T-helper 2 cell treated with Interferon-gamma antibody and Interleukin-4, amounts not matched to agents 5 μg/mL and 100 μg/mL, for 36 hours (primary cell): ENCODE measurements around the gene NIM1K.
"Not testable (repeated sequence)": the region's sequence is repeated elsewhere in the genome, so short reads cannot be mapped to it uniquely, and the experiment has no call there.

ENCODE experiments used
- DNase-seq: peaks from one replicate; pipeline ENCODE4 v3.0.0; 2021; ENCODE audit warnings: low spot score
- H3K27ac Mint-ChIP-seq: one replicate; pipeline ENCODE4 v1.8.0; 2021; ENCODE audit warnings: mild to moderate bottlenecking, mixed read lengths
- H3K27me3 Mint-ChIP-seq: one replicate; pipeline ENCODE4 v1.8.0; 2021; ENCODE audit warnings: low read depth, mixed read lengths
- H3K36me3 Mint-ChIP-seq: one replicate; pipeline ENCODE4 v1.8.0; 2021; ENCODE audit warnings: low read depth, mixed read lengths
- H3K4me1 Mint-ChIP-seq: one replicate; pipeline ENCODE4 v1.8.0; 2021; ENCODE audit warnings: low read depth, mixed read lengths
- H3K4me3 Mint-ChIP-seq: one replicate; pipeline ENCODE4 v1.8.0; 2022; ENCODE audit warnings: mild to moderate bottlenecking, moderate library complexity, mixed read lengths
- H3K9me3 Mint-ChIP-seq: one replicate; pipeline ENCODE4 v1.8.0; 2021; ENCODE audit warnings: mixed read lengths

The NIM1K gene

DNA sequence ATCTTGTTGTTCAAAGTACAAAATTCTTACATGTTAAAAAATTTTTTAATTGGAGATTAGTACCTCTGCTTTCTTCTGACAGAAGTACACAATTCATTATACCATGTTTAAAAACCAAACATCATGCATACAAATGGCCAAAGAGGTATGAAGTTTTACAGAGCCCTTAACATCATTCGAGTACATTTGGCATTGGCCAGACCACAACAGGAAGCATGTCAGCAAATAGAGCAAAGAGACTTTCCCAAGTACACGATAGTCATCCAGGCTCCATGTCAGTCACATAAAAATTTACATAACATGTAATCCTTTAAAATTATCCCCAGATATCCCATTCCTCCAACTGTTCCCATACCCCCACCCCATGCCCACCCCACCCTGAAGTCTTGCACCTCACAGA, 98.7 kb downstream of the NIM1K start:
- H3K36me3 Mint-ChIP-seq, result peaks cover 65% of the 10 kb centered on the region
- no peak overlapping the region for H3K4me3 Mint-ChIP-seq
- H3K9me3 Mint-ChIP-seq, result no peaks in the 10 kb centered on the region
- peak overlapping the region; percentile 76 for H3K27ac Mint-ChIP-seq
- no peak for DNase-seq
- H3K4me1 Mint-ChIP-seq, result peaks cover 20% of the 10 kb centered on the region
- no peaks in the 10 kb centered on the region for H3K27me3 Mint-ChIP-seq

DNA sequence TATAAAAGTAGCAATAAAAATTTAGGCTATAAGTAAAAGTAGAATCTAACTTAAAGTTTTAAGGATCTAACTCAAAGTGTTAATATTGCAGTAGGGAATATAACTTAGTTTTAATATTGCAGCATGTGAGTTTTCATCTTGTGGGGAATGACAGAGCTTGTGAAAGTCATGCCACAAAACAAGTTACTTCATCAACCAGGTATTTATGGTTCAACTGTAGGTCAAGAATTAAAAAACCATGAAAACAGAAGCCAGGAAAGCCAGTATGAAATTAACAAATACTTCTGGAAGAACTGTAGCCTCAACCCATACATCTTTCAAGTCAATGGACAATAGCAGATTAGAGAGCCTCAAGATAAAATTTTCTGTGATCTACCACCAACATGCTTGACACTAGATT, 102.2 kb downstream of the NIM1K start:
- DNase-seq, result no peak
- Mint-ChIP-seq H3K27me3 (no peaks in the 10 kb centered on the region), H3K4me3 (no peak overlapping the region), H3K9me3 (no peaks in the 10 kb centered on the region), H3K27ac (peak overlapping the region; percentile 56), H3K4me1 (peaks cover 30% of the 10 kb centered on the region), H3K36me3 (peaks cover 69% of the 10 kb centered on the region)

DNA sequence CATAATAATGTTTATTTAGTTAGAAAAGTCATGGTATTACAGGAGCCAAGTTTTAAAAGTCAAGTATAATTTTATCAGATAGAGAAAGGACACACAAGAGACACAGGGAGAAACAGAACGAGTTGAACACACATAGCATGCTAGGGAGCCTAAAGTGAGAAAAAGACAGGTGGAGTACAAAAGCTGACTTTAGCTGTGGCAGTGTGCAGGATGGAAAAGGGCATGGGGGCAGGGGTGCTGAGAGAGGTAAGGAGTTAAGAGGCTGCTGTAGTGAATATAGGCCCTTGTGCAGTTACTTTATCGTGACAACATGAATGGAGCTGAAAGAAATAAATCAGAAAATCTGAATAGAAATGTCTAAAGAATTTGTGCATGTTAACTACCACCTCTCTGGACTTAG, 103.2 kb downstream of the NIM1K start:
- Mint-ChIP-seq H3K36me3 (peaks cover 70% of the 10 kb centered on the region), H3K4me3 (no peak overlapping the region), H3K27ac (peak overlapping the region; percentile 45), H3K9me3 (no peaks in the 10 kb centered on the region), H3K4me1 (peaks cover 35% of the 10 kb centered on the region), H3K27me3 (no peaks in the 10 kb centered on the region)
- no peak for DNase-seq

DNA sequence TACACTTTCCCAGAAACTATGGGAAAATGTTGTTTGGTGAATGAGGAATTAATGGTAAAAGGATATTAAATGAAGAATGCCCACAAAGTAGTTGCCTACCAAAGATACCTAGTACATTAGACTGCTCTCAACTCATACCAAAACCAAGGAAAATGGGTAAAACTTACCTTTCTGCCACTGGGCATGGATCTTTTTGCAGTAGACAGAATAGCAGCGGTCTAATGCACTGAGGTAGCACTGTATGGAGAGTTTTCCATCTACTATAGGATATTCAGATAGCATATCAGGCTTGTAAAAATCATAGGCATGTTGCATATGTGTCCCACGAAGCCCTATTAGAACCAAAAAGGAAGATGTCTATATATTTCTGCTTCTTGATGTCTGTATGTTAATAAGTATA, 104.8 kb downstream of the NIM1K start:
- peak overlapping the region; percentile 29 for H3K27ac Mint-ChIP-seq
- DNase-seq, result no peak
- H3K4me1 Mint-ChIP-seq, result peaks cover 40% of the 10 kb centered on the region
- no peaks in the 10 kb centered on the region for H3K27me3 Mint-ChIP-seq
- no peak overlapping the region for H3K4me3 Mint-ChIP-seq
- no peaks in the 10 kb centered on the region for H3K9me3 Mint-ChIP-seq
- peaks cover 71% of the 10 kb centered on the region for H3K36me3 Mint-ChIP-seq

DNA sequence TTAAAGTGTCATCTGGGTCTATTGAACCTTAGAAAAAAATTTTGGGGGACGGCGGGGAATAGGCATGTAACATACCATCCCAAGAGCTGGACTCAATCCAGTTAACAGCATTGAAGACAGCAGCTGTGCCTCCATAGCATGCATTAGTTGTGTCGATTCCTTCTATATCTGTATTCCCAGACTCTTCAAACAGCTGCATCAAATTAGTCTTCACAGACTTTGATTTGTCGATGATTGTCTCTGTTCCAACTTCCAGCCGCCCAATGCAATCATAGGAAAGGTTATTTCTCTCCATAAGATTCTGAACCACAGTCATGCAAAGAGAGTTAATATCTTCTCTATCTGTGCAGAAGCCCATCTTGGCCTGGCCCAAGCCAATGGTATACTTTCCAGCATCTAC, 106.4 kb downstream of the NIM1K start:
- DNase-seq, result no peak
- peak overlapping the region; percentile 70 for H3K27ac Mint-ChIP-seq
- no peaks in the 10 kb centered on the region for H3K27me3 Mint-ChIP-seq
- H3K4me1 Mint-ChIP-seq, result peaks cover 48% of the 10 kb centered on the region
- no peaks in the 10 kb centered on the region for H3K9me3 Mint-ChIP-seq
- H3K36me3 Mint-ChIP-seq, result peaks cover 73% of the 10 kb centered on the region
- no peak overlapping the region for H3K4me3 Mint-ChIP-seq

DNA sequence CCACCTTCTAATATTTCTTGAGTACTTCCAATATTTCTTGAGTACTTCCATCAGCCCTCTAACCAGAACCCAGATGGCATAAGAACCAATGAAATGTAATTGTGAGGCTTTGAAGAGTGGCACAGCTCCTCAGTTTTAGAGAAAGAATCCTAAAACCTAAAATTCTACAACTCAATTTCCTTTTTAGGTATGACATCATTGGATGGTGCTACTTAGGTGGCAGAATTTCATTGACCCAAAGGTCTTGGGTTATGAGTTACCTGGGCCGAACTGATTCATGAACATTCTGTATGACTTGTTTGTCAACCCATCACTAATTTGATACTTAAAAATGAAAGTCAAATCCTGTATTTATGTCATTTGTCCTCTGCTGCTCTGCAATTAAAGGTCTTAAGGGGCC, 108.1 kb downstream of the NIM1K start:
- Mint-ChIP-seq H3K36me3 (peaks cover 67% of the 10 kb centered on the region), H3K4me1 (peaks cover 52% of the 10 kb centered on the region), H3K9me3 (no peaks in the 10 kb centered on the region), H3K27ac (peak overlapping the region; percentile 29), H3K27me3 (no peaks in the 10 kb centered on the region), H3K4me3 (no peak overlapping the region)
- DNase-seq, result no peak

DNA sequence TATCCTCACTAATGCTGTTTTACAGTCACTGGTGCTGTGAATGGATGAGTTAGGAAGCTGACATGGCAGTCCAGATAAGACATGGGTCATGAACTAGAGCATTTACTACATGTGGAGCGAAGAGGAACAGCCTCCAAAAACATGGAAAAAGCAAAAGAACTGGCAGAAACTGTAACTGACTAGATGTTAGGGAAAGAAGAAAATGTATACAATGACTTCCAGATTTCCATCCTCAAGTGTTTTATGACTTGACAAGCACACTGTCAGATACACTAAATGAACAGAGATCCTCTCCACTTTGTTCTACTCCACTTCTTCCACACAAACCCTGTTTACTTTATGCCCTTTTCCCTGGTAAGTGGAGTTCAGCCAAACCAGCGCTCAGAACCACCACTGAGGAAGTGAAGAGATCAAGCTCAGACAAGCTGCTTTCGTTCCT, 109.6 kb downstream of the NIM1K start:
- Mint-ChIP-seq H3K27me3 (no peaks in the 10 kb centered on the region), H3K9me3 (no peaks in the 10 kb centered on the region), H3K27ac (peak overlapping the region; percentile 67), H3K4me3 (no peak overlapping the region), H3K4me1 (peaks cover 57% of the 10 kb centered on the region), H3K36me3 (peaks cover 57% of the 10 kb centered on the region)
- DNase-seq, result no peak

DNA sequence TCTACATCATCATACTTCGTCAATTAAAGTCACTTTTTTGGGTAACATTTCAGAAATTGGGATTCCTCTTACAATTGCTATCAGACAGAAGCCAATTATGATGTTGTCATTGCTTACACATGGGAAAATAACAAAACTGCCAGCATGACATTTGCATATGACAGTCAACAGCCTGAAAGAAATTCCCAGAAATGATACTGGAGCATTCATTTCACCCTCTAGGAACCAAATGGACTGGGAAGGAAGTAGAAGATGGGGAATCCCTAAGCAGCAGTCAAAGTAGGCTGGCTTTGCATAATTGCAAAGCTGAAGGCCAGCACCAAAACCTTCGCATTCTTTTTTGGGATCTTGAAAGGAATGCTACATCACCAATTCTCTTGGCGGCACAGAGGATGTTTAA, 110.5 kb downstream of the NIM1K start:
- Mint-ChIP-seq H3K36me3 (peaks cover 55% of the 10 kb centered on the region), H3K4me3 (no peak overlapping the region), H3K27ac (peak overlapping the region; percentile 67), H3K4me1 (peaks cover 58% of the 10 kb centered on the region), H3K27me3 (no peaks in the 10 kb centered on the region), H3K9me3 (no peaks in the 10 kb centered on the region)
- DNase-seq, result no peak

DNA sequence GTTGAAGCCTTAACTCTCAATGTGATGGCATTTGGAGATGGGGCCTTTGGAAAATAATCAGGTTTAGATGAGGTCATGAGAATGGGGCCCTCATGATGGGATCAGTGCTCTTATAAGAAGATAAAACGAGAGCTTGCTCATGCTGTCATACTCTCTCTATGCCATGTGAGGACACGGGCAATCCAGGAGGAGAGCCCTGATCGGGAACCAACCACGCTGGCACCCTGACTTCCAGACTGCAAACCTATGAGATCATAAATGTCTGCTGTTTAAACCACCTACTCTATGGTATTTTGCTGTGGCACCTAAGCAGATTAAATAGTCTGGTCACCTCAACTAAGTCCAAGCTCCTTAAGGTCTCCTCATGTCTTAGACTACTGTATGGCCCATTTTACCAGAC, 111.2 kb downstream of the NIM1K start:
- Mint-ChIP-seq H3K36me3 (peaks cover 51% of the 10 kb centered on the region), H3K4me1 (peaks cover 65% of the 10 kb centered on the region), H3K27ac (peak overlapping the region; percentile 90), H3K9me3 (no peaks in the 10 kb centered on the region), H3K4me3 (peak overlapping the region; percentile 51), H3K27me3 (no peaks in the 10 kb centered on the region)
- DNase-seq, result no peak

DNA sequence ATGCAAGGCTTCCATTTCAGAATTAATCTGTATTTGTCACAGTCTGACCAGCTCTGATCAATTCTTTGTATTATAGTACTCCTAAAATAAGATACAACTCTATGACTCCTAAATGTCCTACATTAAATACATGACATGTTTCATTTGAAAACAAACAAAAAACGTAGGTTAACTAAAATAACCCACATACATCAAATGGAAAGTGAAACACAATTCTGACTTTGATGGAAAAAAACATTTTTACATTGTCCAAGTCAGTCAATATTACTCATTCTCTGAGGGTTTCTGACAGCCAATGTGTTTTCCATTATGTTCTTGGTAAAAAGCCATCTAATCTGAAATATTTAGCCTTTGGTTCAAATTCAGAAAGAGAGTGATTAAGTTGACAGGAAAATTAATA, 112.5 kb downstream of the NIM1K start:
- peaks cover 49% of the 10 kb centered on the region for H3K36me3 Mint-ChIP-seq
- DNase-seq, result no peak
- peaks cover 70% of the 10 kb centered on the region for H3K4me1 Mint-ChIP-seq
- peak overlapping the region; percentile 90 for H3K27ac Mint-ChIP-seq
- no peaks in the 10 kb centered on the region for H3K27me3 Mint-ChIP-seq
- peak overlapping the region; percentile 51 for H3K4me3 Mint-ChIP-seq
- H3K9me3 Mint-ChIP-seq, result no peaks in the 10 kb centered on the region

DNA sequence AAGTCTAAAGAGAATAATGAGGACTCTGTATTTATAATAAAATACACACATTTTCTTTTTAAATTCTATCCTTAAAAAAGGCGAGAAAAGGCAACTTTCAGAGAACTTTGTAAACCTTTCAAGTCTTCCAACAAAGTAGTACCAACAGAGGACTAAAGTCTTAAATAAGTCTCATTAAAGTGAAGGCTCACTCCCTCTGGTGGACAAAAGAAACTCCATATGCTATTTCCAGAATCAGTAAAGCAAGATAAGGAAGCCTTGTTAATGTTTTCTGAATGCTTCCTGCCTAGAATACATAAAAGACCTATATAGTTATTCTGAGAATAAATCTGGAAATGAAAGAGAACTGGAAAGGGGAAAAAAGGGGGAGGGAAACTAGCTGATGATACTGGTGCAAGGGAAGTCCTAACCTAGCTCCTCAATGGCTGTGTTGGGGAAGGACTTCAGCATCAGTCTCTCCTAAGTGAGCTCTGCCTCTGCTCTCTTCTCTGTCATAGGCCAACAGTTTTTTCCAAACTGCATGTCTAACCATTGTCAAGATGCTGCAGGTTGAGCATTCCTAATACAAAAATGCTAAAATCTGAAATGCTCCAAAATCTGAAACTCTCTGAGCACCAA, 114.0 kb downstream of the NIM1K start:
- Mint-ChIP-seq H3K4me3 (peak overlapping the region; percentile 2), H3K27me3 (no peaks in the 10 kb centered on the region), H3K4me1 (peaks cover 73% of the 10 kb centered on the region), H3K27ac (peak overlapping the region; percentile 49), H3K36me3 (peaks cover 41% of the 10 kb centered on the region), H3K9me3 (no peaks in the 10 kb centered on the region)
- no peak for DNase-seq

DNA sequence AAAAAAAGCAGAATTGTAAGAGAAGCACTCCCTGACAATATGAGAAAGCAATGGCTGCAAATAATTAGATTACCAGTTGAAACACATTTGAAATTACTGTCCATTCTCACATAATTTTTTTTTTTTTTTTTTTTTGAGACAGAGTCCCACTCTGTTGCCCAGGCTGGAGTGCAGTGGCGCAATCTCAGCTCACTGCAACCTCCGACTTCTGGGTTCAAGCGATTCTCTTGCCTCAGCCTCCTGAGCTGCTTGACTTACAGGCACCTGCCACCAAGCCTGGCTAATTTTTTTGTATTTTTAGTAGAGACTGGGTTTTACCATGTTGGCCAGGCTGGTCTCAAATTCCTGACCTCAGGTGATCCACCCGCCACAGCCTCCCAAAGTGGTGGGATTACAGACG, 114.9 kb downstream of the NIM1K start:
- H3K36me3 Mint-ChIP-seq, result peaks cover 39% of the 10 kb centered on the region
- not testable (repeated sequence) for H3K27me3 Mint-ChIP-seq, H3K9me3 Mint-ChIP-seq, DNase-seq
- H3K4me3 Mint-ChIP-seq, result peak overlapping the region; percentile 32
- peak overlapping the region; percentile 50 for H3K27ac Mint-ChIP-seq
- peaks cover 74% of the 10 kb centered on the region for H3K4me1 Mint-ChIP-seq

DNA sequence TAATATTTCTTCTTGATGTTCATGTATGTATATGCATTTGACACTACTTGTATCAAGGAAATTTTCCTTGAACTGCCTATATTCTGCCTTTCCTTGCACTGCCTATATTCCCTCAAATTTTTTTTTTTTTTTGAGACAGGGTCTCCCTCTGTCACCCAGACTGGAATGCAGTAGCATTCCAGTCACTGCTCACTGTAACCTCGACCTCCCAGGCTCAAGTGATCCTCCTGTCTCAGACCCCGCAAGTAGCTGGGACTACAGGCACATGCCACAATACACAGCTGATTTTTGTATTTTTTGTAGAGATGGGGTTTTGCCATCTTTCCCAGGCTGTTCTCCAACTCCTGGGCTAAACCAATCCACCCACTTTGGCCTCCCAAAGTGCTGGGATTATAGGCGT, 117.1 kb downstream of the NIM1K start:
- peak overlapping the region; percentile 73 for H3K27ac Mint-ChIP-seq
- no peaks in the 10 kb centered on the region for H3K27me3 Mint-ChIP-seq
- H3K4me1 Mint-ChIP-seq, result peaks cover 68% of the 10 kb centered on the region
- peaks cover 6% of the 10 kb centered on the region for H3K9me3 Mint-ChIP-seq
- peak overlapping the region; percentile 76 for H3K4me3 Mint-ChIP-seq
- no peak for DNase-seq
- H3K36me3 Mint-ChIP-seq, result peaks cover 30% of the 10 kb centered on the region

DNA sequence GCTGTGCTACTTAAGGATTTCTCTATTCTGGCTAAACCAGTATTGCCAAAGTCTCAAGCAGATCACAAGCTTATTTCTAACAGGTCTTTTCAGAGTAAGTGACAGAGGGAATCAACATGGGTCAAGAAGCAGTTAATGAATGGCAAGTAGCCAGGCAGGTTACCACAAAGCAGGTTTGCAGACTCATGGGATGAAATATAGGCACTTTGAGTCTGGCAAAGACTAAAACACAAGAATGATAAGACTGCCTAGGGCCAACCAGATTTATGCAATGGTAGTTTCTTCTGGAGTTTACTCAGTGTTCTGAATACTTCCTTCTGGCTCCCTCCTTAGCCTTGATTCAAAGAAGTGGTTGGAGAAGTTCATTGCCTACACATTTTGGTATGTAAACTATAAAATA, 117.6 kb downstream of the NIM1K start:
- peaks cover 69% of the 10 kb centered on the region for H3K4me1 Mint-ChIP-seq
- H3K4me3 Mint-ChIP-seq, result peak overlapping the region; percentile 76
- peak overlapping the region; percentile 73 for H3K27ac Mint-ChIP-seq
- DNase-seq, result no peak
- peaks cover 29% of the 10 kb centered on the region for H3K36me3 Mint-ChIP-seq
- no peaks in the 10 kb centered on the region for H3K27me3 Mint-ChIP-seq
- H3K9me3 Mint-ChIP-seq, result peaks cover 9% of the 10 kb centered on the region

DNA sequence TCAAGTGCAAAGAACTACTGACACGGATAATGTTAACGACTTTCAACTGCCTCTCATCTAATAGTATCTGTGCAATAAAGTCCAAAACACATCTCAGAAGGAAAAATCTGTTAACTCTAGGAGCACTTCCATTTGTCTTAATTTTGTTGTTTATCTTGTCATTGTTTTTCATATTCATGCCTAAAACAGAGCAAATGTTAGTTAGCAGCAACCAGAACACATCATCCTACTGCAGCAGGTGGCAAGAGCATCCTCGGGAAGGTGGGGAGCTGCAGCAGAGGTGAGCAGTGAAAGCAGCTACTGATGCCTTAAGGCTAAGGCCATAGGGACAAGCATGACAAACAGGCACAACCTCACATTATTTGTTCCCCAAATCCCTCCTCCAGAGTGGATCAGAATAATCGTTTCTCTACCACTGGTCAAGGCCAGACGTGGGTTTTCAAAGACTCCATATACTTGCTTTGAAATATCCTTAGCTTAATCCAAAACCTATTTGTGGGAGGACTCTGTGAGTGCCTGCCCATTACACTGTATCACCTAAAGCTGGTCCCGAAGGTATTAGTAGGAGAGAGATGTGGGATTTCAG, 120.1 kb downstream of the NIM1K start:
- H3K27ac Mint-ChIP-seq, result peak overlapping the region; percentile 99
- H3K4me3 Mint-ChIP-seq, result peak overlapping the region; percentile 96
- DNase-seq, result no peak
- H3K9me3 Mint-ChIP-seq, result peaks cover 19% of the 10 kb centered on the region
- H3K4me1 Mint-ChIP-seq, result peaks cover 67% of the 10 kb centered on the region
- H3K27me3 Mint-ChIP-seq, result no peaks in the 10 kb centered on the region
- H3K36me3 Mint-ChIP-seq, result peaks cover 31% of the 10 kb centered on the region
